Upper lobe of left lung (tissue), 6 donors: ENCODE results near the gene P2RX3. TPM values are rescaled to one million over a fixed set of nuclear protein-coding genes. Genes with fewer than 3 reads are reported as not detected.

Experiments
- ATAC-seq, 2 donors: fragments of 200-7000 bp; cut with Tn5 transposase; one replicate each; pipeline ENCODE4 v1.9.1; 2022; ENCODE audit warnings: mild to moderate bottlenecking in 2 of 2, moderate library complexity in 2 of 2; ENCODE audit not compliant: low FRiP score in 2 of 2
- DNase-seq, 2 donors: peaks; one replicate each; pipeline ENCODE4 v3.0.0-alpha.2; 2019 to 2020
- H3K27ac ChIP-seq, 4 donors: fragments of 200-600 bp; sonication (generic); one replicate each; pipeline ENCODE4 v1.5.1; 2016 to 2019
- H3K27me3 ChIP-seq, 4 donors: fragments of 200-600 bp; sonication (generic); one replicate each; pipeline ENCODE4 v1.5.1; 2017 to 2019
- H3K36me3 ChIP-seq, 4 donors: fragments of 200-600 bp; sonication (generic); one replicate each; pipeline ENCODE4 v1.5.1; 2016 to 2019
- H3K4me1 ChIP-seq, 4 donors: fragments of 200-600 bp; sonication (generic); one replicate each; pipeline ENCODE4 v1.5.1; 2018 to 2019
- H3K4me3 ChIP-seq, 4 donors: fragments of 200-600 bp; sonication (generic); one replicate each; pipeline ENCODE4 v1.5.1; 2017 to 2019; ENCODE audit warnings: mild to moderate bottlenecking in 2 of 4, moderate library complexity in 1 of 4
- H3K9me3 ChIP-seq, 4 donors: fragments of 200-600 bp; sonication (generic); one replicate each; pipeline ENCODE4 v1.5.1; 2018 to 2019
- CTCF ChIP-seq, 6 experiments: fragments of 450-650 bp in 4 of 6; fragments of 200-600 bp in 2 of 6; sonication (generic) in 2 of 6; IDR thresholded peaks; one replicate each; pipeline ENCODE4 v1.5.1; 2016 to 2019; ENCODE audit warnings: antibody characterized with exemption in 6 of 6
- EP300 ChIP-seq, 4 donors: sonication (generic); formaldehyde crosslinking; IDR thresholded peaks; one replicate each; pipeline ENCODE4 v1.5.1; 2017; ENCODE audit warnings: antibody characterized with exemption in 4 of 4, control low read depth in 2 of 4
- POLR2A ChIP-seq, 4 donors: fragments of 450-650 bp; IDR thresholded peaks; one replicate each; pipeline ENCODE4 v1.5.1; 2016 to 2017; ENCODE audit warnings: antibody characterized with exemption in 4 of 4, mild to moderate bottlenecking in 2 of 4
- POLR2AphosphoS5 ChIP-seq, 2 donors: sonication (generic); formaldehyde crosslinking; IDR thresholded peaks; one replicate each; pipeline ENCODE4 v1.5.1; 2017; ENCODE audit warnings: antibody characterized with exemption in 2 of 2
- WGBS, 2 donors: methylation state at CpG; one replicate each; pipeline ENCODE4 v1.1.5; 2017 to 2018; 5-methylcytosine and 5-hydroxymethylcytosine counted together
- total RNA-seq, 6 donors: library from RNA; depleted of rRNA in 4 of 6; stranded (reverse); fragments of >200 nt in 4 of 6; gene quantifications; one replicate each; pipeline versions ENCODE4 v1.1.0 to v1.2.1, GENCODE V29; 2016 to 2021
- donor health status: DM: no; HTN: no; CAD: no; lungs with moderate emphysema.
- donor health status: DM: no; HTN: yes; CAD: no; lungs with severe emphysema.

P2RX3 gene
- total RNA-seq, 6 donors from 2014 or later, result not detected

- Histone ChIP-seq H3K36me3 (peaks cover 2 to 61% (median 27%) of the 10 kb centered on the region in 4 donors), H3K9me3 (no peaks in the 10 kb centered on the region), H3K27ac (peak overlapping the region in 1 of 4 donors; percentile 42), H3K4me3 (peak overlapping the region in 1 of 4 donors; percentile 19), H3K4me1 (peaks cover 68 to 88% (median 83%) of the 10 kb centered on the region in 4 donors), H3K27me3 (no peaks in the 10 kb centered on the region)
- no peak for DNase-seq
- ATAC-seq, result no peak
- 54 to 61% methylated on average over 9 of the region's 9 CpGs for WGBS, 2 donors
- TF ChIP-seq POLR2A (IDR thresholded peaks at IDR 0.05), result no peak
- peak in 1 of 2 donors; percentile 5 for TF ChIP-seq POLR2AphosphoS5 (IDR thresholded peaks at IDR 0.05)
Observed at GRCh38 chr11:57306940-57307565, 31.1 kb upstream of the P2RX3 start.

GRCh38 chr11:57307666-57308270, 30.4 kb upstream of the P2RX3 start:
- no peaks in the 10 kb centered on the region for H3K9me3 ChIP-seq
- H3K27me3 ChIP-seq, result no peaks in the 10 kb centered on the region
- H3K4me3 ChIP-seq, result peak overlapping the region in 1 of 4 donors; percentile 19
- 72 to 75% methylated on average over 7 of the region's 7 CpGs for WGBS, 2 donors
- H3K36me3 ChIP-seq, result peaks cover under 1 to 61% (median 26%) of the 10 kb centered on the region in 4 donors
- ATAC-seq (no peak), DNase-seq (no peak)
- no peak for TF ChIP-seq POLR2AphosphoS5 (IDR thresholded peaks at IDR 0.05)
- TF ChIP-seq EP300 (IDR thresholded peaks at IDR 0.05), result no peak
- TF ChIP-seq CTCF (IDR thresholded peaks at IDR 0.05), result no peak
- TF ChIP-seq POLR2A (IDR thresholded peaks at IDR 0.05), result no peak
- peaks cover 75 to 95% (median 90%) of the 10 kb centered on the region in 4 donors for H3K4me1 ChIP-seq
- peak overlapping the region in 2 of 4 donors; percentile 14 to 42 for H3K27ac ChIP-seq

- 91 to 92% methylated on average over 6 to 10 of the region's 10 CpGs for WGBS, 2 donors
- H3K4me3 ChIP-seq, result peak overlapping the region in 1 of 4 donors; percentile 19
Observed at GRCh38 chr11:57308426-57309060, 29.6 kb upstream of the P2RX3 start.

GRCh38 chr11:57309106-57310059, 28.8 kb upstream of the P2RX3 start:
- H3K9me3 ChIP-seq, result no peaks in the 10 kb centered on the region
- ATAC-seq (no peak), DNase-seq (no peak)
- H3K27ac ChIP-seq, result peak overlapping the region; percentile 81 to 94 (median 90)
- H3K4me3 ChIP-seq, result peak overlapping the region in 1 of 4 donors; percentile 62
- WGBS, 2 donors, result 89 to 92% methylated on average over 18 to 24 of the region's 24 CpGs
- peaks cover 15 to 64% (median 38%) of the 10 kb centered on the region in 4 donors for H3K36me3 ChIP-seq
- H3K4me1 ChIP-seq, result peaks cover 68 to 89% (median 86%) of the 10 kb centered on the region in 4 donors
- TF ChIP-seq POLR2A (IDR thresholded peaks at IDR 0.05) (no peak), EP300 (IDR thresholded peaks at IDR 0.05) (no peak), POLR2AphosphoS5 (IDR thresholded peaks at IDR 0.05) (no peak), CTCF (IDR thresholded peaks at IDR 0.05) (no peak)
- no peaks in the 10 kb centered on the region for H3K27me3 ChIP-seq

More at GRCh38 chr11:57308426-57309060, 29.6 kb upstream of the P2RX3 start:
- ATAC-seq (no peak), DNase-seq (no peak)
- peaks cover 8 to 61% (median 29%) of the 10 kb centered on the region in 4 donors for H3K36me3 ChIP-seq
- no peaks in the 10 kb centered on the region for H3K27me3 ChIP-seq
- TF ChIP-seq POLR2A (IDR thresholded peaks at IDR 0.05) (no peak), CTCF (IDR thresholded peaks at IDR 0.05) (no peak), EP300 (IDR thresholded peaks at IDR 0.05) (no peak), POLR2AphosphoS5 (IDR thresholded peaks at IDR 0.05) (no peak)
- peak overlapping the region in 3 of 4 donors; percentile 7 to 94 (median 91) for H3K27ac ChIP-seq
- H3K9me3 ChIP-seq, result no peaks in the 10 kb centered on the region
- H3K4me1 ChIP-seq, result peaks cover 73 to 98% (median 92%) of the 10 kb centered on the region in 4 donors
